GM19455 (cell line): ENCODE data around the gene STX4.

Experiments used
- ATAC-seq: cut with Tn5 transposase; IDR thresholded peaks from one replicate; pipeline ENCODE4 v1.9.1; 2021; ENCODE audit not compliant: unreplicated experiment

The STX4 gene

GRCh38 chr16:31032736-31033708, at the start of gene STX4:
STX4 (plus strand) TSS chr16:31033558; CDS start chr16:31033806, 248 bp downstream.
- ATAC-seq: peak; percentile 75

GRCh38 chr16:30983898-30984610, 49.3 kb upstream of the STX4 start:
- no peak for ATAC-seq

- no peak for ATAC-seq
Measured at GRCh38 chr16:30984669-30985400, 48.5 kb upstream of the STX4 start, which contains the start of gene HSD3B7. HSD3B7 (plus strand) TSS chr16:30985207; CDS start chr16:30985659, 452 bp downstream.

- no peak for ATAC-seq
Measured at GRCh38 chr16:30985401-30986128, 47.8 kb upstream of the STX4 start.

- no peak for ATAC-seq
Measured at GRCh38 chr16:30986129-30986991, 47.0 kb upstream of the STX4 start.

GRCh38 chr16:30987581-30988190, 45.7 kb upstream of the STX4 start:
- no peak for ATAC-seq

- ATAC-seq: no peak
Measured at GRCh38 chr16:30989469-30990047, 43.8 kb upstream of the STX4 start.

GRCh38 chr16:30990105-30990504, 43.3 kb upstream of the STX4 start:
- no peak for ATAC-seq

GRCh38 chr16:30991052-30991451, 42.3 kb upstream of the STX4 start:
- no peak for ATAC-seq

GRCh38 chr16:30992276-30992780, 41.0 kb upstream of the STX4 start:
- ATAC-seq: no peak

- no peak for ATAC-seq
Measured at GRCh38 chr16:30992931-30993816, 40.2 kb upstream of the STX4 start.

- no peak for ATAC-seq
Measured at GRCh38 chr16:30995927-30996323, 37.4 kb upstream of the STX4 start.

GRCh38 chr16:30996324-30996984, 36.9 kb upstream of the STX4 start:
- peak; percentile 15 for ATAC-seq

GRCh38 chr16:30996985-30997724, 36.2 kb upstream of the STX4 start:
- peak; percentile 66 for ATAC-seq

GRCh38 chr16:30997725-30998711, 35.3 kb upstream of the STX4 start:
- ATAC-seq: no peak
